Measurements from ENCODE around the gene DNAH11.

DNA sequence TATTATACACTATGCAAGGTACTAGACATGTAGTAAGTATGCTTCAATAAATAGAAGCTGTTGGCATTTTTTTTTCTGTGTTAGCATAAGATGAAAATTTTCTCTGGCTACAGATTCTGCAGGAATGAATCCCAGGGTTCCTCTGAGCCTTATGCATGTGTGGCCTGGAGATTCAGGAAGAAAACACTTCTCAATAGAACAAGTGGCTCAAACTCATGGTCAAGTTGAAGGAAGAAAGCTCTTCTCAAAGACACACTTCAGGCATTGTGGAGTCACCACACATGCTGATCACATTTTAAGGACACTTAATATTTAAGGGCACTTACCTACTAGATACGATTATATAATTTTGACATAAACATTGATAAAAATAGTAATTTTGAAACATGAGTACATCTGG, 19.5 kb downstream of the DNAH11 start:
- TF ChIP-seq EP300 (IDR thresholded peaks at IDR 0.05; ENCODE audit: borderline replicate concordance) (no peak), CEBPB (IDR thresholded peaks at IDR 0.05) (no peak), RAD21 (IDR thresholded peaks at IDR 0.05; ENCODE audit: low read depth) (no peak), CREB1 (IDR thresholded peaks at IDR 0.05; ENCODE audit: low read depth) (no peak), TAF1 (IDR thresholded peaks at IDR 0.05; ENCODE audit: low read depth) (no peak), EGR1 (IDR thresholded peaks at IDR 0.05) (no peak), TCF12 (IDR thresholded peaks at IDR 0.05; ENCODE audit: low read depth) (no peak)
- TF ChIP-seq, protein P1, sequence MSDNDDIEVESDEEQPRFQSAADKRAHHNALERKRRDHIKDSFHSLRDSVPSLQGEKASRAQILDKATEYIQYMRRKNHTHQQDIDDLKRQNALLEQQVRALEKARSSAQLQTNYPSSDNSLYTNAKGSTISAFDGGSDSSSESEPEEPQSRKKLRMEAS (IDR thresholded peaks at IDR 0.05), result no peak
- TF ChIP-seq, protein P2, sequence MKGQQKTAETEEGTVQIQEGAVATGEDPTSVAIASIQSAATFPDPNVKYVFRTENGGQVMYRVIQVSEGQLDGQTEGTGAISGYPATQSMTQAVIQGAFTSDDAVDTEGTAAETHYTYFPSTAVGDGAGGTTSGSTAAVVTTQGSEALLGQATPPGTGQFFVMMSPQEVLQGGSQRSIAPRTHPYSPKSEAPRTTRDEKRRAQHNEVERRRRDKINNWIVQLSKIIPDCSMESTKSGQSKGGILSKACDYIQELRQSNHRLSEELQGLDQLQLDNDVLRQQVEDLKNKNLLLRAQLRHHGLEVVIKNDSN (IDR thresholded peaks at IDR 0.05), result no peak
- TF ChIP-seq, protein P3, sequence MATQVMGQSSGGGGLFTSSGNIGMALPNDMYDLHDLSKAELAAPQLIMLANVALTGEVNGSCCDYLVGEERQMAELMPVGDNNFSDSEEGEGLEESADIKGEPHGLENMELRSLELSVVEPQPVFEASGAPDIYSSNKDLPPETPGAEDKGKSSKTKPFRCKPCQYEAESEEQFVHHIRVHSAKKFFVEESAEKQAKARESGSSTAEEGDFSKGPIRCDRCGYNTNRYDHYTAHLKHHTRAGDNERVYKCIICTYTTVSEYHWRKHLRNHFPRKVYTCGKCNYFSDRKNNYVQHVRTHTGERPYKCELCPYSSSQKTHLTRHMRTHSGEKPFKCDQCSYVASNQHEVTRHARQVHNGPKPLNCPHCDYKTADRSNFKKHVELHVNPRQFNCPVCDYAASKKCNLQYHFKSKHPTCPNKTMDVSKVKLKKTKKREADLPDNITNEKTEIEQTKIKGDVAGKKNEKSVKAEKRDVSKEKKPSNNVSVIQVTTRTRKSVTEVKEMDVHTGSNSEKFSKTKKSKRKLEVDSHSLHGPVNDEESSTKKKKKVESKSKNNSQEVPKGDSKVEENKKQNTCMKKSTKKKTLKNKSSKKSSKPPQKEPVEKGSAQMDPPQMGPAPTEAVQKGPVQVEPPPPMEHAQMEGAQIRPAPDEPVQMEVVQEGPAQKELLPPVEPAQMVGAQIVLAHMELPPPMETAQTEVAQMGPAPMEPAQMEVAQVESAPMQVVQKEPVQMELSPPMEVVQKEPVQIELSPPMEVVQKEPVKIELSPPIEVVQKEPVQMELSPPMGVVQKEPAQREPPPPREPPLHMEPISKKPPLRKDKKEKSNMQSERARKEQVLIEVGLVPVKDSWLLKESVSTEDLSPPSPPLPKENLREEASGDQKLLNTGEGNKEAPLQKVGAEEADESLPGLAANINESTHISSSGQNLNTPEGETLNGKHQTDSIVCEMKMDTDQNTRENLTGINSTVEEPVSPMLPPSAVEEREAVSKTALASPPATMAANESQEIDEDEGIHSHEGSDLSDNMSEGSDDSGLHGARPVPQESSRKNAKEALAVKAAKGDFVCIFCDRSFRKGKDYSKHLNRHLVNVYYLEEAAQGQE (IDR thresholded peaks at IDR 0.05; ENCODE audit: low read depth), result no peak

Measured in Ishikawa (cell line).